NCI-H82 (cell line): ENCODE data around the gene CAV3.

Experiments
- DNase-seq: peaks from one replicate; lab custom pipeline; 2025; lab: John Stamatoyannopoulos, UW

Gene CAV3

DNA sequence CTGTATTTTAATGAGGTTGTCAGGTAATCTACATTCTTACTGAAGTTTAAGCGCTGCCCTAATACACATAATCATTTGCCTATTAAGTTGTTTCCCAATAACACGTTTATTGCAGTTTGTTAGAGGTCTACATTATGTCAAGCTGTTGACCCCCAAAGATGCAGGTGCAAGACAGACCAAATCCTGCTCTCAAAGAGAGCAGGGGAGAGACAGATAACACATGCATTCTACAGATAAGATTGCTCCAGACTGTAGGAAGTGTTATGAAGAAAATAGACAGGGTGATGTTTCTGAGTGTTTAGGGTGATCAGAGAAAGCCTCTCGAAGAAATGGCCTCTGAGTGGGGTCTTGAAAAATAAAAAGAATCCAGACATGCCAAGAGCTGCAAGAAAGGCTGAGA, 60.6 kb downstream of the CAV3 start:
- DNase-seq = no peak
